PFSK-1 (cell line): ENCODE results near the gene DIP2C.

Source experiments
- FOXP2 ChIP-seq: optimal IDR thresholded peaks from 2 replicates; pipeline ENCODE3; 2011; ENCODE audit warnings: borderline replicate concordance, control low read depth, inconsistent platforms; ENCODE audit not compliant: insufficient read depth; ENCODE audit errors: extremely low read length, extremely low read depth
- POLR2AphosphoS5 ChIP-seq: IDR thresholded peaks from 2 replicates; pipeline ENCODE4 v1.6.1; 2012; ENCODE audit warnings: low read depth, mild to moderate bottlenecking, control low read depth, low read length, moderate library complexity
- REST ChIP-seq, 2 experiments: IDR thresholded peaks; 2 replicates each; pipeline versions ENCODE4 v1.6.1 to v1.8.0; 2011 to 2012; ENCODE audit warnings: low read depth in 2 of 2, low read length in 2 of 2, control low read depth in 1 of 2, inconsistent platforms in 1 of 2, mild to moderate bottlenecking in 1 of 2, moderate library complexity in 1 of 2; ENCODE audit not compliant: insufficient read depth in 1 of 2
- SIN3A ChIP-seq: IDR thresholded peaks from 2 replicates; pipeline ENCODE4 v1.6.1; 2012; ENCODE audit warnings: mild to moderate bottlenecking, low read length, moderate library complexity, borderline replicate concordance; ENCODE audit not compliant: insufficient read depth
- TAF1 ChIP-seq: IDR thresholded peaks from 2 replicates; pipeline ENCODE4 v1.6.1; 2012; ENCODE audit warnings: low read length, control low read depth, borderline replicate concordance; ENCODE audit not compliant: insufficient read depth

The DIP2C gene

GRCh38 chr10:375815-376505 is 313.5 kb downstream of the DIP2C start:
- no peak for TF ChIP-seq POLR2AphosphoS5
- no peak for TF ChIP-seq REST (IDR thresholded peaks at IDR 0.05; ENCODE audit: insufficient read depth in 1 of 2, low read depth in 2 of 2, low read length in 2 of 2)
- no peak for TF ChIP-seq TAF1
- TF ChIP-seq SIN3A = no peak
- no peak for TF ChIP-seq FOXP2

DNA sequence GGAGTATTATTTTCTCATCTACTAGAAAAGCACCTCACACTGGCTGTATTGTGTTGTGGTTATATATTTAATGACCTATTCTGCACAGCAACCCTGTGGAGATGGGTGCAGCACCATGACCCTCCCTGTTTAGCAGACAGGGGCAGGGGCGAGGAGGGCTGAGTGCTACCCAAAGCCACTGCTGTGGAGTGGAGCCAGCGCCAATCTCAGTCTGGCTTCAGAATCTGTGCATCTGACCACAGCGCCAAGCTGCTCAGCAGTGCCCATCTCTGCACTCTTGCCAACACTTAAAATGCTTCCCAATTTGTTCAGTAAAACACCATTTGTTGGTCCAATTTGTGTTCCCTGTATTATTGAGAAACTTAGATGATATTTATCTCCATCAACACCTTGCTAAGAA is 315.1 kb downstream of the DIP2C start:
- TF ChIP-seq POLR2AphosphoS5 = no peak
- no peak for TF ChIP-seq SIN3A
- no peak for TF ChIP-seq REST (IDR thresholded peaks at IDR 0.05; ENCODE audit: insufficient read depth in 1 of 2, low read depth in 2 of 2, low read length in 2 of 2)
- no peak for TF ChIP-seq TAF1
- TF ChIP-seq FOXP2 = no peak

DNA sequence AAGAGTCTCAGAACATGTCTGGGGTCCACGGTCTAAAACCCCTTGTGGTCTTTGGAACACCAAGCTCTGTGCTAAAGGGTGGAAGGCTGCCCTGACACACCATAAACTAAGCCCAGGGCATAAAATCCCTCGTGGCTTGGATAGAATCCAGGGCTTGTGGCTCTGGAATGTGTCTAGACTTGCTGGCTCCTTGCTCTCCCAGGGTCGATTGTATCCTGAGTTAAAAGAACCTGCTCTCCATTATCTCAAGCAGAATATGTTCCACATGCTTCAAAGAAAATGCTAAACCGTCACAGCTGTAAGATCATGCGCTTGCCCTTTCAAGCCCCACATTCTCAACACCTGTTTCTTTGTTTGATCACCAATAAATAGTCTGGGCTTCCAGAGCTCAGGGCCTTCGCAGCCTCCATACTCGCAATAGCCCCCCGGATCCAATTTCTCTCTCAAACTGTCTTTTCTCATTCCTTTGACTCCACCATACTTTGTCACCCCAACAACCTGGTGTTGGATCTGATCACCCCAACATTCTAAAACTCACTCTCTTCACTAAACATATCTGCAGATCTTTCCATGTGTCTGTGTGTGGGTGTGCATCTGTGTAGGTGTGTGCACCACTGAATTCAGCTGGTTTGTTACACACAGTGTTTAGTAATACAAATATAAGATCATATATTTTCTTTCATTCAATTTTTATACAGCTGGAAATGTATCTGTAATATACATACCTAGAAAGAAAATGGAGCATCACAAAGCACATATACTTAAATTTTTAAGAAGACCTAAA is 315.8 kb downstream of the DIP2C start:
- TF ChIP-seq FOXP2 (no peak), TAF1 (no peak), SIN3A (no peak), REST (IDR thresholded peaks at IDR 0.05; ENCODE audit: insufficient read depth in 1 of 2, low read depth in 2 of 2, low read length in 2 of 2) (no peak), POLR2AphosphoS5 (no peak)

DNA sequence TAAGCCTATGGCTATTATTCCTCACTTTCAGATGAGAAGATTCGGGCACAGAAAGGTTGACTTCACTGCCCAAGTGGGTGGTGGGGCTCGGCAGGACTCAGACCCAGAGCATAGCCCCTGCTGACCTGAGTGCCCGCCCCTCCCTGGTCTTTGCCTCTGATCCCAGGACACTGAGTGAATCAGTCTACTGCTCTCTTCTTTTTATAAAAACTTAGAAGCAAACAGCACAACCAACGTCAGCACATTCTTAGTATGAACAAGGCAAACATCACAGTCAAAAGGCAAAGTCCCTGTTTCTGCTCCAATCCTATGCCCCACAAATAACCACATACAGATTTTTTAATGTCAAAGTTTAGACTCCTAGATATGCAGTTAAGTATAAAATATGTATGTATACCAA is 316.5 kb downstream of the DIP2C start:
- TF ChIP-seq FOXP2 (no peak), SIN3A (no peak), POLR2AphosphoS5 (no peak), REST (IDR thresholded peaks at IDR 0.05; ENCODE audit: insufficient read depth in 1 of 2, low read depth in 2 of 2, low read length in 2 of 2) (no peak), TAF1 (no peak)
